CD4-positive, alpha-beta T cell treated with Interleukin-21 for 1 hour (primary cell): ENCODE results near the gene BMAL1.
A peak's percentile ranks its signal among the peaks of the same experiment; 100 is the strongest.
"Not testable (repeated sequence)": the region's sequence is repeated elsewhere in the genome, so short reads cannot be mapped to it uniquely, and the experiment has no call there.

Experiments used
- DNase-seq: peaks from one replicate; pipeline ENCODE4 v3.0.0-alpha.2; 2020

BMAL1 gene

DNA sequence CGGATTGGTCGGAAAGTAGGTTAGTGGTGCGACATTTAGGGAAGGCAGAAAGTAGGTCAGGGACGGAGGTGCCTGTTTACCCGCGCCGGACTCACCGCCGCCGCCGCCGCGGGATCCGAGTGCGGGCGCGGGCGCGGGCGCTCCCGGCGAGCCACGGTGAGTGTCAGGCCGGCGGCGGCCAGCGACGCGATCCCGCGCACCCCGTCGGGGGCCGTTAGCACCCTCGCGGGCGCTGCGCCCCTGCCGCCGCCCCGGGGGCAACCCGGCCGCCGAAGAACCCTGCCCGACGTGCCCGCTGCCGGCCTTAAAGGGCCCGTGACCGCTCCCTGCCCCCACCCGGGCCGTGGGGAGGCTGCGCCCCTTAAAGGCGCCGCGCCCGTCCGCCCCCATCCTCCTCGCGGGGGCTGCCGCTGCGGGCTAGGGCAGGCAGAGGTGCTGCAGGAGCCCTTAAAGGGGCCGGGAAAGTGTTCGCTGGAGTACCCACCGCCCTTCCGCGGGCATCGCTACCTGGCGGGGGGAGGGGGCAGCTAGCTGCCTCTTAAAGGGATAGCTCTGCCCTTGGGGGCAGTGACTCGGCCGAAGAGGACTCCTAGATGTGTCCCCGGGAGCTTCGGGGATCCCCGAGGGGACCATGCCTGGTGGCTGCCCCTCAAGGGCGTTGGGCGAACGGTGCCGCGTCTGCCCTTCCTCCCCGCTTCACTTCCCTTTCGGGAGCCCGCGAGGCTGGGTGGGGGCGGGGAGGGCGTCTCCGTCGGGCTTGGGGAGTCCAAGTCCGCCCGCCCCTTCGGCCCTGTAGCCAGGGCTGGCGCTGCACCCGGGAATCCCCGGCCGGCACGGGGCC, at the start of gene BMAL1:
BMAL1 (plus strand) TSS at position 23 of the 841 bp plus-strand sequence. CDS start 76,519 bp downstream, outside the sequence.
- DNase-seq = peak; percentile 53

DNA sequence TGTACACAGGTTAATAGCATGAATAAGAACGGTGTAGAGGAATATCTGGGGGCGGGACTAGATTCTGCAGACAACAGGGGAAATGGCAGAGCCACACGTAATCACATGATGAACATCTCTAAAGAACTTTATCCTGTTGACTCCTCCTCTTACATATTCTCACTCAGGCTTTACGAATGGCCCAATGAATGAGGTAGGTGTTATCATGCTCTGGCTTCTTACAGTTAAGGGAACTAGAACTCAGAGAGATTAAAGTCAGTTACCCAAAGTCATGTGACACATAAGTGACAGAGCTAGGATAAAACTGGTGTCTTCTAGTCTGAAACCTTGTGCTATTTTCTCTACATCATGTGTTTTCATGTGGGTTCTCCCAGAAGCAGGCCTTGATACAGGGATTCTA, 49.0 kb upstream of the BMAL1 start:
- DNase-seq = no peak

DNA sequence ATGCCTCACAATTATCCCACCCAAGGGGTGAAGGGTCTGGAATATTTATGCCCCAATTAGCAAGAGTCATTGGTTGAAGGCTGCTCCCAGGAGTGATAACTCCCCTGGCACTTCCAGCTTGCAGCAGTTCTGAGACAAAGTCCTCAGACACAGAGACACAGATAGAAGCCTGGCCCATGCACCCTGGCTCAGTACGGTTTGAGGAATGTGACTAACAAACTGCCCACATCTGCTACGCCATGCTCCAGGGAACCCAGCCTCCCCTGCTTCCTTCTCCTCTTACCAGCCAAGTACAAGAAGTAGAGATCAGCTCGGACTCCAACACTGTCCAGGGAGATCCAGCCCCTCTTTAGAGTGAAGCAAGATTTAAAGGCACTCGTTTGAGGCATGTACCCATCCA, 48.5 kb upstream of the BMAL1 start:
- DNase-seq = no peak

DNA sequence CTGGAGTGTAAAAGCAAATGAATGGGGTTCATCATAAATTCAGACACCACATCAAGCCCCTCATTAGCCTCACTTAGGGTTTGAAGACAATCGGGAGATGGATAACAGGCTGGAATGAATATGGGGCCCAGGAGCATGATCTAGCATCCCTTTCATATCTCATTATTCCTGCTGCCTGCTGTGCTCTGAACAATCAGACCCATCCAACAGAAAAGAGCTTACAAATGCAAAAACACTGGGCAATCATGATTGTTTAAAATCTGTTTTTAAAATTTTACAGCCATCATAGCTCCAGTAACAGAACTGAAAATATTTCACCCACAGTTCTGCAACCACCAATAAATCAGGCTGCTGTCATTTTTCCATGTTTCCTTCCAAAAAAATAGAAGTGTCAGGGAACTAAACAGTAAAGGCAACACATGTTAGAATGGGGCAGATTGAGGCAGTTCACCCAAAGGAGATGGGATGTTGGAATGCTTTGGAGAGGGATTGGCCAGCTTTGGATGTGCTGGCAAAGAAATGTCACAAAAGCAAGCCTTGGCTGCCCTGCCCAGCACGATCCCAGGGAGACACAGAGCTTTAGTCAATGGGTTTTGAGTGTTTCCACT, 47.8 kb upstream of the BMAL1 start:
- DNase-seq = no peak

DNA sequence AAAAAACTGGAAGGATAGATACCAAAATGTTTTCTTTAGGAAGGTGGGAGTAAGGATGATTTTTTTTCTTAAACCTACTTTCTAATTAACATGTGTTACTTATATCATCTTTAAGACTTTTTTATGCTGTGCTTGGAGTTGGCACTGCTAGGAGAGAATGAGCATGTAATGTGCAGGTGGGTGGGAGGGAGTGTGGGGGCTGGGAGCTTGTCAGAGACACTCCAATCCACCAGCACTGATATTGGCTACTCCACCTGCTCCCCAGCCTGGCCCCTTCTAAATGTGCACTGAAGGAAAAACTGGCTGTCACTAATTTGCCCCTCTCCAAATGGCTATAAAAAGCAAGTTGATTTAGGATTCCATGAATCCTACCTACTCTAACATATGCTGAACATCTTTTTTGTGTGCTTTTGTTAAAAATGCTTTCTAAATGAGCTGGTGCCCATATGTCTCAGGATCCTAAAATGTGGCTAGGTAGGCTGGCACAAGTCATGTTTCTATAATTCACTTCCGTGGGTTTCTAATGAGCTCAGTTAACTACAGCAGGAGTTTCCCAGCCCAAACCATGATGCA, 44.3 kb upstream of the BMAL1 start:
- DNase-seq = no peak

DNA sequence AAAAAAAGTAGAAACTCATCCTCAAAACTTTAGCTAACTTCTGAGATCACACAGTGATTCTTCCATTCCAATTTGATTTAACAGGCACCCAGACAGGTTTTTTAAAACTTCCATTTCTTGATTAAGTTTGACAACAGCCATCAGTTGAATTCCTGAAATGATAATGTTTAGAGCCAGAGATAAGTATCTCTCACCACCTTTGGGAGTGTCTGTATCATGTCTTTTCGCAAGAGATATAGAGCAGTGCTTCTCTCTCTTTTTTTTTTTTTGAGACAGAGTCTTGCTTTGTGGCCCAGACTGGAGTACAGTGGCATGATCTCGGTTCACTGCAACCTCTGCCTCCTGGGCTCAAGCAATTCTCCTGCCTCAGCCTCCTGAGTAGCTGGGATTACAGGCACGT, 41.7 kb upstream of the BMAL1 start:
- no peak for DNase-seq

DNA sequence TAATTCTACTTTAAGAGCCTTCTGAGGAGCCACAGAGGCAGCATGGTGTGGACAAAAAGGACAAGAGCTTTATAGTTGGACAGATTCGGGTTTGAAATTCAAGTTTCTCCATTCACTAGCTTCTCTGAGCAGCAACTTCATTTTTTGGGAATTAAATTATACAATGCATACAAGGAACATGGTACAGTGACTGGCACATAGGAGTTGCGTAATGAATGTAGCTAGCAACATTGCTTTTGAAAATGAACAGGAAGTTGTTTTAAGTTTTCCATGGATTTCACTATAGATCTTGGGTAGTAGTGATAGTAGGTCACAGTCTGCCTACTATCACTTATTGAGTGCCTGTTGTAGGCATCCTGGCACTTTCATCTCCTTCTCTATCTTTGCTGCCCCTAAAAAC, 41.0 kb upstream of the BMAL1 start:
- DNase-seq = no peak

DNA sequence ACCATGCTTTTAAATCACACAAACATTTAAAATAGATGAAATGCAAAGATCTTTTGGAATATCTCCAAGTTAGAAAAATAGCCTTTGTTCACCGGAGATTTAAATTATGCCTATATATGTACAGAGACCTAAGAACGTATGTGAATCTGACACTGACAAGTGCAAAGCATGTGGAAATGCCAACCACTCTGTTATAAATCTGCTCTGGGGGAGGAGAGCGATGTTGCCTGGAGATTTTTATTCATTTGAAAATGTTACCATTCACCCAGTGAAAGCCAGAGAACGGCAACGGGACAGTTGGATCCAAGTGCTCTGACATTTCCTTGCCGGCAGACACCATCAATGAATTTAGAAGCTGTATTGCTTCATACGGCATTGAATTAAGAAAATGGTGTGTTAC, 39.8 kb upstream of the BMAL1 start:
- DNase-seq = no peak

DNA sequence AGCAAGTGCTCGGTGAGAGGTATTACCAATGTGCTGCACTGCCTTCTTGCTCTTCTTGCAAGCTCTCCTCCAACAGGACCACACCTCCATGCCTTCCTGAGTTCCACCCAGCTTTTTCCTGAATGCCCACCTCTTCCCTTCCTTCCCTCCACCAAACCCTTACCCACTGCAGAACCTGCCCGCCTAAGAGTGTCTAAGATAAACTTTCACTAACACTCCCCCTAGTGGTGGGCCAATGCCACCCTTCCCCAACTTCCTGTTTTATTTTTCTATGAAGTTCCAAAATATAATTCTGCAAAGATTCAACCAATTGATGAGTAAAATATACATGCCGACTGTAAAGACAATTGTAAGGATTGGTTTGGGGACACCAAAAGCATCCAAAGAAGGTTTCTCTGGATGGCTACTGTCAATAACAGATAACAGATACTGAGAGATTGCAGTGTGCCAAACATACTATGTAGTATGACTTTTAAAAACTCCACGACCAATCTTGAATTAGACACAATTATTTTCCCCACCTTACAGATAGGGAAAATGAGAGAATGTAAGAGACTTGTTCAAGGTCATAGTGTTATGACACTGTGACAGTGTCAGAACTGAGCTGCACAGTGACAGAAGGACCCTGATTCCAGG, 38.6 kb upstream of the BMAL1 start:
- DNase-seq = peak; percentile 51

DNA sequence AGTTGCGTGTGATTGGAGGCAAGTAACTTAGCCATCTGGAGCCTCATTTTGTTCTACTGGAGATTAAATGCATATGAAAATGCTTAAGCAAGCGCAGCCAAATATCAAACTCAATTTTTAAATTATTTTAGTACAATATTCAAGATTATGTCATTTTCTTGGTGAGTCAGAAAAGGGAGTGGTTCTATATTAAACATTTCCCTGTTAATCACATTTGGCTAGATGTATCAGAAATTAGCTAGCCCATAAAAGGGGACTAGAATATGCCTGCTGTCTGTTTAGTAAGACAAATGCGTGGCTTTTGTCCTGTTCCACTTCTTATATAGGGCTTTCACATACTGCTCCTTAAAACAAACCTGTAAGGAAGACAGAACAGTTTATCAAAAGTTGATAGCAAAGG, 35.0 kb upstream of the BMAL1 start:
- DNase-seq = no peak

DNA sequence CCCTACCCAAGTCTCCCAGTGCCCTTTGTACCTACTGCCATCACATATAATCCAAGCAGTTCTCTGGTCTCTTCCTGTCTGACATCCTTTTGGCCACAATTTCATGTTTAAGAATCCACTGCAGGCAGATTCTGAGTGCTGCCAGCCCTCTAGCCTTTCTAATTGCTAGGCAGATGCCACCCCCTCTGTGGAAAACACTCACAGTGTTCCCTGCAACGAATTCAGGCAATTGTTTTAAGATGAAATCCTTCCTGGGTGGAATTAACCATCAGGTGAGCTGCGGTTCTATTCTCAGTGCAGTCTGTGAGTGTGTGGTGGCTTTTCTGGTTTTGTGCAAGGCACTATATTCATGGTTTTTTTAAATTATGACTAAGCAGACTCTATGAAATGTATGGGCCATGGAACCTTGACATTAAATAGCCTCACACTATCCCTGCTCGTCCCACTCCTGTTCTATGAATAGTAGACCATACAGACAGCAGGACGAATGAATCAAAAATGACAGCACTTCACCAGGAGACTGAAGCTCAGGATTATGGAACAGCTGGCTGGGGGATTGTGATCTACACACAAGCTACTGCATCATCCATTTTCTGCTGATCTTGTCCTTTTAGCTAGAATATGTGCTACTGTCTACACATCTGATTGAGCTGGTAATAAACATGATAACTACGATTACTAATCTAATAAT, 29.8 kb upstream of the BMAL1 start:
- DNase-seq = no peak

DNA sequence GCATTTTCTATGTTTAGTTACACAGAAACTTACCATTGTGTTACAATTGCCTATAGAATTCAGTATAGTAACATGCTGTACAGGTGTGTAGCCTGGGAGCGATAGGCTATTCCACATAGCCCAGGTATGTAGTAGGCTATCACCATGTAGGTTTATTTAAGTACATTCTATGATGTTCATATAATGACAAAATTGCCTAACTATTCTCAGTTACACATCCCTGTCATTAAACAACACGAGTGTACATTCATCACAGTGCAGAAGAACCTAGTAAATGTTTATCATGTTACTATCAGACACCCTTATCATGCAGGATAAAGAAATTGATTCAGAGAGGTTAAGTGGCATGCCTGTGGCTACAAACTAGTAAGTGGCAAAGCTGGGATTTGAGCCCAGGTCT, 28.4 kb upstream of the BMAL1 start:
- DNase-seq = no peak

DNA sequence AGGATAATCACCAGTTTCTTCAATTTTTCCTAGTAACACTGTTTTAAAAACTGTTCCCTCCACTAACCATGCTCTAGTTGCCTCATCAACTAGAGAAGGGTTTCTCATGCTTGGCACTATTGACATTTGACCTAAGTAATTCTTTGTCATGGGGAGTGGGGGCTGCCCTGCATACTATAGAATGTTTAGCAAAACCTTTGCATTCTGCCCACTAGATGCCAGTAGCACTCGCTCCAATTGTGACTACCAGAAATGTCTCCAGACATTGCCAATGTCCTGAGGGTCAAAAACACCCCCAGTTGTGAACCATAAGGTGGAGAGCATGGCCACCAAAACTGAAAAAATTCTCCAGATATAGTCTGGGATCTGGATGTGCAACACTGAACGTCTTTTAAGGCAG, 27.6 kb upstream of the BMAL1 start:
- peak; percentile 26 for DNase-seq

DNA sequence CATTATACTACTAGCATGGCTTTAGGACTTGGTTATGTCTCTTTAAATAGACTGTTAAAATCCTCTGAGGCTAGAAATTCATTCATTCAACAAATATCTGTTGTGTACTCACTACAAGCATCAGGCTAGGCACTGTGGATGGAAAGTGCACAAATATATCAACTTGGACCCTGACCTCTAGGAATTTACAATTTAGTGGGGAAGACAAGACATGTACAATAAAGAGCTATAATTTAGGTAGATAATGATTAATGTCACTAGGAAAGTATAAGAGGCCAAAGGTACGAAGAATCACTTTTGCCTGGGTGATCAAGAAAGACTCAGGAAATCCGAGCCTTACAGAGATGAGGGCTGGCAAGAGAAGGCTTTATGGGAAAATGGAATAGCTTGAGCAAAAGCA, 25.6 kb upstream of the BMAL1 start:
- no peak for DNase-seq

DNA sequence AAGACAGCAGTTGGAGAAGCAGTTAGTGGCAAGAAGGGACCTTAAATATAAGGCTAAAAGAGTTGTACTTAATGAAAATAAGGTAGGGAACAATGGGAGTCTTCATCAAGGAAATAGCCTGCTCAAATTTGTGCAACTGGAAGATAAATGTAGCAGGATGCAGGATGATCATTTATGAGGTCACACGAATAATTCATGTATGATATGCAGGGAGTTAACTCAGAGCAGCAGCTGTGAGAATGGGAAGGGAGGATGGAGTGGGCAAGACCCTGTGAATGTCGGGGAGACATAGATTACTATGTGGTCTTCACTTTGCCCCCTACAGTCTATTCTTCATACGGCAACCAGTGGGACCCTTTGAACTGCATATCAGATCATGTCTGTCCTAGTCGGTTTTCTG, 25.2 kb upstream of the BMAL1 start:
- no peak for DNase-seq

DNA sequence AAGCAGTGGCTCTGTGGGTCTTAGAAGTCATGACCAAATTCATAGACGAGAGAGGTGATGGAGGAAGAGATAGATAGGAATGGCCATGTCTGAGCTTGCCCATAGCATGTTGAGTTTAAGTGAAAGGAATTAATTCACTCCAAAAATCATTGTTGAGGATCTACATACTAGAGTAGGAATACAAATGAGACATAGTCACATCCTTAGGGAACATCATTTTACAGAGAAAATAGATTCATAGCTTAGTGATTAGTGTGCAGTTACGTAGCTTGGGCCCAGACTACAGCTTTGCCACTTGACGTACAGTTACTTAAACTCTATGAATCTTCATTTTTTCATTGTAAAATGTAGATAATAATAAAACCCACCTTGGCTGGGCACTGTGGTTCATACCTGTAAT, 21.4 kb upstream of the BMAL1 start:
- no peak for DNase-seq

DNA sequence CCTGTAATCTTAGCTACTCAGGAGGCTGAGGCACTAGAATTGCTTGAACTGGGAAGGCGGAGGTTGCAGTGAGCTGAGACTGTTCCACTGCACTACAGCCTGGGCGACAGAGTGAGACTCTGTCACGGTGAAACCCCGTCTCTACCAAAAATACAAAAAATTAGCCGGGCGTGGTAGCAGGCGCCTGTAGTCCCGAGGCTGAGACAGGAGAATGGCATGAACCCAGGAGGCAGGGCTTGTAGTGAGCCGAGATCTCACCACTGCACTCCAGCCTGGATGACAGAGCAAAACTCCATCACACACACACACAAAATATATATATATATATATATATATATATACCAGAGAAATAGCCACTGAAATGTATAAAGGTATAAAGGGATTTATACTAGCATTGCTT, 19.5 kb upstream of the BMAL1 start:
- DNase-seq = not testable (repeated sequence)

DNA sequence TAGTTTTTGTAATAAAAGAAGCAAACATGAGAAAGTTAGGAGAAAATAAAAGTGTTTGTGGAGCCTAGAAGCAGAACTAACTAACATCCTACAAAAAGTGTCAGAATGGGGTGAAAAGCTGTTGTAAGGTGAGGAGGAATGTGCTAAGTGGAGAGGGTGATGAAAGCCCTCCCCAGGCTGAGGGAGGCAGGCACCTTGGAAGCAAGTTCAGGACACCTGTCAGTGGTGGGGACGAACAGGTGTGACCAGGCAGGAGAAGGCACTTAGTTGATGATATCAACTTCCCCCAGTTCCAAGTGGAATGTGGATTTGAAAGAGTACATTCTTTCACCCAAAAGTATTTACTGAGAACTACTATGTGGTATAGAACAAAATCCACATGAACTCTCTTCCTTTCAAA, 18.7 kb upstream of the BMAL1 start:
- no peak for DNase-seq

DNA sequence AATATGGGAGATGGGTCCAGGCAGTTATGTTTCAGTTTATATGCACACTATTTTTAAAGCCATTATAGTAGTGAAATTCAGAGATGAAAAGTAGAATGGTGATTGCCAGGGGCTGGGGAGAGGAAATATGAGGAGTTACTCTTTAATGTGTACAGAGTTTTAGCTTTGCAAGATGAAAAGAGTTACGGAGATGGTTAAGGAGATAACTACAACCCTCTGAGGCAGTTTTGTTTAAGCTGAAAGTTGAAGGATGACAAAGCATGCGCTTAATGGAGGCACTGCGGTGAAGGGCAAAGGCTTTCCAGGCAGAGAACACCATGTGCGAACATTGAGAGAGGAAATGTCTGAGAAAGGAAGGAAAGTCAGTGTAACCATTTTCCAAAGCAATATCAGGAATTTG, 18.2 kb upstream of the BMAL1 start:
- DNase-seq = no peak

DNA sequence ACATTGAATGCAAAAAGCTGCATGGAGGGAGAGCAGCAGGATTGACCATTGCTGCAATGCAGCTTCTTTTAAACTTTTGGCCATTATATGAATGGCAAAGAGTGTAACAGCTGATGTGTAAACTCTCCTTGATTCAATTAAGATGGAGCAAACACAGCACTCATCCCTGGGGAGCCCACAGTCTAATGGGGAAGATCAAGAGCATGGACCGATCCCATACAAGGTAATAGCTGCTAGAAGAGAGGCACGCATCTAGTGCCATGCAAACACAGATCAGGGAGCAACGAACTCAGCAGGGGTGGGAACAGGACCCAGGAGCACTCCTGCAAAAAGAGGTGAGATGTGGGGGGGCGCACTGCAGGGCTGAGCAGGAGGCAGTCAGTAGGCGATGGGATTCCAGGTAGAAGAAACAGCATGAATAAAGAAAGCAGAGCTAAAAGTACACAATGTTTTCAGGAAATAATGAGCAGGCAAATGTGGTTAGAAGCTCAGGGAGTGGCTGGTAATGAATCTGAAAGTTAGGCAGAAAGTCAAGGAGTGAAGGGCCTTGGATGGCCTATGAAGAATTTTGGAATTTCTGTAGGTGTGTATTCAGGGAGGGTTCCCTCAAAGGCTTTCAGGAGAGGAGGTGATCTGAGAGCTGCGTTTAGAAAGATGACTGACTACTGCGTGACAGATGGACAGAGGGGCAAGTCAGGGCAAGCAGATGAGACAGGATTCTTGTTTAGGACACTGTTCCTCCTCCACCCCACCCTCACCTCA, 17.2 kb upstream of the BMAL1 start:
- no peak for DNase-seq

DNA sequence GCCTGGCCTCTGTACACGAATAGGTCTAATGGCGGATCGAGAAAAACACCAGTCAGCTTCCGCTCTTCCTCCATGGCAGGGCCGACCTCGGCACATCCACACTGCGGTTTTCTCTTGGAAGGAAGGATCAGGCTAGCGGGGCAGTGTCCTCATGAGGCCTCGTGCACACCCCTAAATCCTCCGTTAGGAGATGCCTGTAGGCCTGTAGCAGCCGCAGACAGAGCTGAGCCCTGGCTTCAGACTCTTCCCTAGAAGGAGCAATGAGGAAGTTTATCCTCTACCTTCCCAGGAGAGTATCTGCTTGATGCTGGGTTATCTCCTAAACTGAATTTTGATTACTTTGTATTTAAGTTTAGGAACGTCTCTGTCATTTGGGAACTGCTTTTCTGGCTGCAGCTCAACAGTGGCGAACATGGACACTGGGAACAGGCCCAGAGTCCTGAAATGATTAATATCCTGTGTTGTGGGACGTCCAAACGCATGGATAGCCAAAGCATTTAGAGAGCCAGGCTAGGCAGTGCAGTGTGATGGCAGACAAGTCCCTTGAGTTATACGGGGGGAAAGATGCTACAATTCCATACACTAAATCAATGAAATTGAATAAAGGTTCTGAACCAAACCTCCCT, 16.5 kb upstream of the BMAL1 start:
- DNase-seq = no peak

DNA sequence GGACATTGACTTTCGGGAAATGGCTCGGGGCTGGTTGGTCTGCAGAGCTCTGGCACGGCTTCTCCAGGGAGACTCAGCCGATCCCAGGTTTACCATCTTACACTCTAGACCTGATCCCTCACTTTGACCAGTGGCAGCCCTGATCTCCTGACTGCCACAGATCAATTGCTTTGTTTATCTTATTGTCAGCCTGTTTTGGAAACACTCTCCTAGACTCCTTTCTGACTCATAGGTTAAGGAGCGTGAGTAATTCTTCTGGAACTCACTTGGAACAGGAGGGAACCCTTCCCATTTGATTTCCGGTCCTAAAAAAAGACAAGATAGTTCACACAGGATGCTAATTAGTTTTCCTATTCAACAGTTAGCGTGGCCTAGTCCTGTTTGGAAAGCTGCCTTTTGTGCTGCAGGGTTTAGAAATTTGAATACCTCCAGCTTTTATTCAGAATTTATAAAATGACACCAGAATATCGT, 16.0 kb upstream of the BMAL1 start:
- DNase-seq = no peak
